HG02870 (cell line): ENCODE data around the gene SLC44A4.

Experiments used
- ATAC-seq: cut with Tn5 transposase; IDR thresholded peaks from one replicate; pipeline ENCODE4 v1.9.1; 2021; ENCODE audit warnings: mild to moderate bottlenecking, moderate library complexity; ENCODE audit not compliant: unreplicated experiment

The SLC44A4 gene

DNA sequence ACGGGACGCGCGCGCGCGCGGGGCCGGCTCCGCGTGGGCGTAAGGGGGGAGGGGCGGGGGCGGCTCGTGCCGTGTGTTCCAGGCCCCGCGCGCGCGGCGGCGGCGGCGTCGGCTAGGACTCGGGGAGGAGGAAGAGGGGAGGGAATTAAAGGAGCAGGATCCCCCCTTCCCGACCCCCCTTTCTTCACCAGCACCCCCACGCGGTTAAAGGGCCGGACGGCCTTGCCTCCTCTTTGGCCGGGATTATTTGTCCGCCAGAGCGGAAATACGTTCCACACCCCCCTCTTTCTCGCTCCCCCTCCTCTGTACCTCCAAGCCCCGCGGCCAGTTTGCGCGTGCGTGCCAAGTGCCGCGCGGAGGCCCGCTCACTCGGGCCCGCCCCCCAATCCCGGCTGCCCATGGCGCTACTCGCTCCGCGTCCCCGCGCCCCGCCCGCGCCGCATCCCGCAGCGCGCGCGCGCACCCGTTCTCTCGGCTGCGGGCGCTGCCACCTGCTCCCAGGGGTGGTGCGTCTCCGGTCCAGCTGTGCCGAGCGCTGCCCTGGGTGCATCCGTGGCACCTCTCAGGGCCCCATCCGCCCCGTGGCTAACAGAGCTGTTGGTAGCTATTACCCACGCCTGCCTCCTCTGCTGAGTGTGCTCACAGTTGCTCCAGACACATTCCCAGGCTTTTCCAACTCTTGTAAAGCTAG, 23.3 kb upstream of the SLC44A4 start, which contains the start of gene ZBTB12:
TSS of gene ZBTB12 (minus strand) at position 134 of the 691 bp plus-strand sequence. CDS start 781 bp downstream, outside the sequence.
- ATAC-seq: peak; percentile 51

DNA sequence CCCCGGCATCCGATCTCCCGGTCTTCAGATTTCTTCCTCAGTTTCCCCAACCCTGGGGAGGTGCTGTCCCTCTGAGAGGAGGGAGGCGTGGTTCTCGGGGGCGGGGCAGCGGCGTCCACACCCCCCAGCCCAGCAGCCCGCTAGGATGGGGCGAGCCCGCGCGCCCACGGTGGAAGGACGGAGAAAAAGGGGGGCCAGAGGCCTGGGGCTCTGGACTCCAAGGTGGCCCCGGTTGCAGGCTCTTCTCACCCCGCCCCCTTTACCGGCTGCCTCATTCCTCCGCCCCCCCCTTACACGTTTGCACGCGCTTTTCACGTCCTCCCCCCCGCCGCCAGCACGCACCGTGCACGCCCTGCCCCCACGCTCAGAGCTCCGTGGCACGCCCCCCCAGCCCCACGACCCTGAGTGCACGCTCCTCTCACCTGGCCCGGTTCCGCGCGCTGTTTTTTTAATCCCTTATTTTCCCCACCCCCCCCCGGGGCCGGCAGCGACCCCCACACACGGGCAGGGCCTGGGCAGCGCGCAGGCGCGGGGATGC, 22.7 kb upstream of the SLC44A4 start:
- no peak for ATAC-seq

DNA sequence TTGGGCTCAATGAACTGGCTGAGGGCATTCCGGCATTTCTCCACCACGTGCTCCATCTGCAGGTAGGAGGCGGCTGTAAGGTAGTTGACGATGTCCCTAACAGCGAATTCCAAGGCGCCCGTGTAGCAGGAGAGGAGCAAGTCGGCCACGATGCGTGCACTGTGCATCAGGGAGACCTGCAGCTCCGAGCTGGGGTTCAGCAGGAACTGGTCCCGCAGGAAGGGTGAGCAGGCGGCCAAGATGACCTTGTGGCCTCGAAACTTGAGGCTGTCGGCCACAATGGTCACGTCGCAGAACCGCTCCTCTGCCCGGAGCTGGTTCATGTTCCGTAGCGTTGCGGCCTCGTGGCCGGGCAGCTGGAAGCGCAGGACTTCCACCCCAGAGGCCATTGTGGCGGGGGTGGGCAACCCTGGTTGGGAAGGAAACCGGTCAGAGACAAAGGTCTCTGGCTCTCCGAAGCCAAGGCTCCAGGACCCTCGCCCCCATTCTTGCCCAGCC, 22.2 kb upstream of the SLC44A4 start:
- ATAC-seq: no peak

DNA sequence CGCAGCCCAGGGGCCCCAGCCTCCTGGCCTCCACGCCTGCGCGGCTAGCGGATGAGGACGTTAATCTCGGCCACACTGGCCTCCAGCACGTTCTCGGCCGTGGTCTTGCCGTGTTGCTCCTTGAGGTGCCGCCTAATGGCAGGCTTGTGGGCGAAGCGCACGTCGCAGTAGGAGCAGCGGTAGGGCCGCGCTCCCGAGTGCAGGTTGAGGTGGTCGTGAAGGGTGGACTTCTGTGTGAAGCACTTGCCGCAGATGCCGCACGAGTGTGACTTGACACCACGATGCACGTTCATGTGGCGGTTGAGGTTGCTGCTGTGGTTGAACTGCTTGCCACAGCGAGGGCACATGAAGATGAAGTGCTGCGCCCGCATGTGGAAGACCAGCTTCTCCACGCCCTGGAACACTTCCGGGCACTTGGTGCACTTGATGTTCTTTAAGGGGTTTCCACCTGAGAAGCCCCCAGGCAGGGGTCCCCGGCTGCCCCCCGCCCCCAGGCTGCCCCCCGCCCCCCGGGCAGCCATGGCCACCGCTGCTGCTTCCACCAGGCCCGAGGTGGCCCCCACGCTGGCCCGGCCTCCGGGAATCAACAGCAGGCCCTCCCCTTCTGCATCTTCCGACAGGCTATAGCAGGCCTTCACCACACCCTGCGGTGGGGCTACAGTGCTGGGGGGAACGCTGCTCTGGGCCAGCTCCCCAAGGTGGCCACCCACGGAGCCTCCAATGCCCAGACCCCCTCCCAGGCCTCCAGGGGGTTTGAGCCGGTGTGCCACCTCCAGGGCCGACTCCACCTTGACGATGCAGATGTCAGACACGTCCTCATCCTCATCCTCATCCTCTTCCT, 21.3 kb upstream of the SLC44A4 start:
- ATAC-seq: no peak

DNA sequence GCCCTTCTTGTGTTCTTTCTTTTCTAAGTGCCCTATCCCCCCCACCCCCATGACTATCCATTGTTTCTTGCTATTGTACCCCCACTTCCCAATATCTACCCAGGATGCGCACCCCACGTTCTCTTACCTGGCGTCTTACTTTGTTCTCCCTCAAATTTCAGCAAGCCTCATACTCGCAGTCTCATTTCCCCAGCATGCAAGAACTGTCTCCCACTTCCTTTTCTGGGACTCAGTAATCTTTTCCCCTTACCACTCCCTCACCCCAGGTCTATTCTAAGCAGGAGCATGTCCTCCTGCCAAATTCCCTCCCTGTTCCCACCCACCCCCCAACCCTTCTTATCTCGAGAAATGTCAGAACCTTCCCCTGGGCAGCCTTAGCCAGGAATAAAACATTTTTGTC, 20.4 kb upstream of the SLC44A4 start:
- ATAC-seq: no peak

DNA sequence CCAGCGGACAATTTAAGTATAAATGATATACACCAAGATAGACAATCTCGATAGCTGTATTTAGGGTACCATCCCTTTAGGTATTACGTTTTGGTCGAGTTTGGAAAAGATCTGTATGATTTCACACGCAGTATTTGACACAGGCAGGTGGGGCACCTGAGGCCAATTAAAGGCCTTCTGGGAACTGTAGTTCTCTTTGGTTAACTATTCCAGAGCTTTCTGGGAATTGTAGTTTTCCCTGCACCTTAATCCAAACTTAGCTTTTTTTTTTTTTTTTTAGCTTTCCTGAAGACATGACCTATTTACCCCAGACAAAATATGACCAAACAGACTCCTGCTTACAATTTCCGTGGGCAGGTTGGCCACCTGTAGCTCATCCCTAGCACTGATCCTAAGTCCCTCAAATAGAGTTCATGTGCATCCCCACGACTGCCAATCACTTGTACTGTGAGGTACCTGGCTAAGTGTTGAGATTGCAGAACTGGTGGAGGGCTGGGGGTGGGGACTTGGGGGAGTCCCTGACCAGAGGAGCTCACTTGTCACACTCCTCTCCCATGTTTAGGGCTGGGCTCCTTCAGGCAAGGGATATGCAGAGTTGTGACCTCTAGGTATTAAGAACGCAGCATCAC, 19.7 kb upstream of the SLC44A4 start:
- no peak for ATAC-seq

DNA sequence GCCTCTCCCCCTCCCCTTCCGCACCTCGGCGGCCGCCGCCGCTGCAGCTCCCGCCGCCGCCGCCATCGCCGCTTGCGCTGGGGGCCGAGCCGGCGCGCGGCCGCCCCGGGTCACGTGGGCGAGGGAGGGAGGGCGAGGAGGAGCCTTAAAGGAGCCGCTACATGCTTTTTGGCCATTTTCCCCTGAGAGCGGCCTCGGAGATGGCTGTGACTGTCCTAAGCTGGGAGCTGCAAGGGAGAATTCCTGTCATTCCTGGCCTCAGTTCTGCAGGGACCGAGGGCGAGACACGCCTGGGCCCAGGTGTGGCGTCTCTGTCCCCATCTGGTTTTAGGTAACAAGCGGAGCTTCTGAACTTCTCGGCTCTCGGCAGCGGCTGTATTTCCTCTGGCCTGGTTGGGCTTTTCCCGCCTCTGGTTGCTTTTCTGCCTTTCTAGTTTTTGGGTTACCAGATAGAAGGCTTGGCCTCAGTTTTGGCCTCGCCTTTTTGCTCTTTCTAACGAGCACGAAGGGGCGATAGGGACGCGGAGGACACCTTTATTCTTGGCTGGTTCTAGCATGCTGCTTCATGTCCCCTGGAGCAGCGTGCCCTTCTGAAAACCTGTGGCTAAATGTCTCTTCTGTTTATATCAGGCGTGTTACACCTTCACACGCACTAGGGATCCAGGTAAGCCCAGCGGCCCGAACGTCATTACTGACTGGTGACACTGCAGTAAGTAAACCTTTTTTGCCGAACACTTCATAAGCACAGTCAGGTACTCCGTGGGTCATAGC, 19.0 kb upstream of the SLC44A4 start, which contains the start of gene EHMT2:
TSS of gene EHMT2 (minus strand) at position 87 of the 771 bp plus-strand sequence. CDS start at position 66, 21 bp downstream.
- ATAC-seq: peak; percentile 38

DNA sequence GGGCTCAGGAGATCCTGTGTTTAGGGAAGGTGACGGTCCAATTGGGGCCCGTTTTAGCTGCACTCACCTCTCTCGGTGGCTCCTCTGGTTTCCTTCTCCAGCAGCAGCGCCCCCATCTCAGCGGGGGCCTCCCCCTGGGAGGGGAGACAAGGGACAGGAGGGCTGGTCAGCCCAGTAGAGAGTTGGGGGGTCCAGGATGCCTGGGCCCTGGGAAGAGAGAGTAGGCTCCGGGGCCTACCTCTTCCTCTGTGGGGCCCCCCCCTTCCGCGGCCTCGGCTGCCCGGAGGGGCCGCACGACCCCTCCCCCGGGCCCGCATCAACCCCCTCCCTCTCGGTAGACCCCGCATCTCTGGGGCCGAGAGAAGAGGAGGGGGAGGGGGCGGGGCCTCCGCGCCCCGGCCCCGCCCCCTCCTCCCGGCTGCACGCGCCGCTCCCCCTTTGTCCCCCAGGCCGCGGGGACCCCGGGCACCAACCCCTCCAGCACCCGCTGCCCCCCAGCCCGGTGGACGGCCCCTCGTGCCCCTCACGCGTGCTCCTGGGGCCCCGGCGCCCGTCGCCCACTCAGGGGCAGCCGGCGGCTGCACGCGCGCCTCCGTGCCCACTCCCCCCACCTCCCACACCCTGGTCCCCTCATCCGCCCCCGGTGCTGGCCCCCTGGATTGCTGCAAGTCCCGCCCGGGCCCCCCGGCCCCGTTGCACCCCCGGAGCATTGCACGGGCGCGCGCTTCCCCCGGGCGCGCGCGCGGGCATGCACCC, 18.2 kb upstream of the SLC44A4 start:
- ATAC-seq: no peak

DNA sequence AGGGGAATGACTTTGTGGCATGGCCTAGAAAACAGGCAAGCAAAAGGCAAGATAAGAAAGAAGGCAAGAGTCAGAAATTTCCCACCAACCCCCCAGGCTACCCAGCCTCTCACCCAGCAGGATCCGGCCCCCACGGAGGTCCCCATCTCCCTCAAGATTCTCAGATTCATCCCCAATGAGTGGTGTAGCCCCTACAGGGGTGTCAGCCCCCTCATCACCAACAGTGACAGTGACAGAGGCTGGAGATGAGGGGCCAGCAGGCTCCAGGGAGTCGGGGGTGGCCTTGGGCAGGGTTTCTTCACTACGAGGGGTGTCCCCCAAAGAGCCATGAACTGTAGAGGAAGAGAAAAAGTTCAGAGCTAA, 17.7 kb upstream of the SLC44A4 start:
- no peak for ATAC-seq

DNA sequence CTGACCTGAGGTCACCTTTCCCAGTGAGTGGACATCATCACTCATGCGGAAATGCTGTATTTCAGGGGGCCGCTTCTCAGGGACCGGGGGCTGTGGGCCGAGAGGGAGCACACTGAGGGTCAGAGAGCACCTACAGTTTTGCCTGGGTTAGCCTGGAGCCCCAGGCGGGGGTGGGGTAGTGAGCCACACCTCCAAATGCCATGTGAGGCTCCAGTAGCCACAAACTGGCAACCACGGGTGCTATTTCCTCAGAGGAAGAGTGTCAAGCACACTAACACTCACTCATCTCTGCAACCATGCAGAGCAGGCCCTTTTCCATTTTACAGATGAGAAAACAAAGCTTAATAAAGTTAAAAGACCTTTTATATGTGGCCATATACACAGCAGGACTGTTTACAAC, 14.0 kb upstream of the SLC44A4 start:
- no peak for ATAC-seq

DNA sequence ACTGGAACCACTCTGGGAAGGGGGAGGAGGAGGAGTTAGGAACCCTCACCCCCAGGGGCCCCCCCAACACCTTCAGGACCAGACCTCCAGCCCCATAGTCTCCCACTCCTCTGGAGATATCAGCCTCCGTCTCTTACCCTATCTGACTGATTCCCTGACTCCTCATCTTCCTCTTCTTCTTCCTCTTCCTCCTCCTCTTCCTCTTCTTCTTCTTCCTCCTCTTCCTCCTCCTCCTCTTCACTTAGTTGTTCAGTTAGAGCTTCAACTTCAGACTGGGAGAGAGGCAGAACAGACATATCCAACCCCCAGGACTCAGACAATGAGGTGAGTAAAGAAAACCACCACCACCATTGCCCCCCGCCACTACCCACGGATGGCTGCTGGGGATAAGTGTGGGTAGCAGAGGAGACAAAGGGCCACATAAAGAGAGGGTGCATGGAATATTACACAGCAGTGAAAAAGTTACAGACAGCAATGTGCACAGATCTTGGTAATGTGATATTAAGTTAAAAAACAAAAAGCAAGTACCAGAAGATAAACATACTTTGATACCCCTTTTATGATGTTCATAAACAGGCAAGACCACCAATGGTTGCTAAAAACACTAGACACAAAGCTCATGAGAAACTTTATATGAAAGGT, 10.7 kb upstream of the SLC44A4 start:
- no peak for ATAC-seq

DNA sequence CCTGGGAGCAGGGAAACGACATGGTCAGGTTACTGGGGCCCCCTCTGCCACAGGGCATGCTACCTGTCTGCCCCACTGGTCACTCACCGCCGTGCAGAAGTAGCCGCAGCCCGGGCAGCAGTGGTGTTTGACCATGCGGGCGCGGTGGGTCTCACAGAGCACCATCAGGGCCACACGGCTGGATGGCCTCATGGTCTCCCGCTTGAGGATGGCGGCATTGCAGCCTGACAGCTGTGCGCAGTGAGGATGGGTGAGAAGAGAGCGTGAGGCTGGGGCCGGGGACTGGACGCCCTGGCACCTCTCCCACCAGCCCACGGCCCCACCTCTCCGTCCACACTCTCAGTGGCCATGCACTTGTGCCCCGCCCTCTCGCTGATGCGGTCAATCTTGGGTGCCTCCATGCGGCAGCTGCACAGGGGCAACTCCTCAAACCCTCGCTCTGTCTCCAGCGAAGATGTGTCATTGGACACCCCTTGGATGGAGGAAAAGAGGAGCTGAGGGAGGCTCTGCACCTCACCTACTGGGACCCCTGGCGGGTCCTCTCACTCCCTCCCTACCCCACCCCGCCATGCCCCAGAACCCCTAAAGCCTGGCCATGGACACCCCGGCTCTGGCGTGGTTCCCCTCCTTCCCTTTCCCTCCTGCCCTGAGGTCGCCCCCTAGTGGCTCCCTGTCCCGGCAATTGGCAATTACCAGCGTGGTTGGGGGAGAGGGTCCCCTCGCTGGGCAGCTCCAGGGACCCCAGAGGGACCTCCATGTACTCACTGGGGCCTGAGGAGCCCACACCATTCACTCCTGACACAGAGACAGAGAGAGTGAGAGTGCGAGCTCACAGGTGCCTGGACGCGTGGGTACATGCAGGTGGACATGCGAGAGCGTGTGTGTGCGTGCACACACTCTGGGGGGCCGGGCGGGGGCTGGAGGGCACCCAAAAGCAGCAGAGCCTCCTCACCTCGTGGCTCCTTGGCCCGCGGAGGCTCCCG, 9.8 kb upstream of the SLC44A4 start:
- ATAC-seq: no peak

DNA sequence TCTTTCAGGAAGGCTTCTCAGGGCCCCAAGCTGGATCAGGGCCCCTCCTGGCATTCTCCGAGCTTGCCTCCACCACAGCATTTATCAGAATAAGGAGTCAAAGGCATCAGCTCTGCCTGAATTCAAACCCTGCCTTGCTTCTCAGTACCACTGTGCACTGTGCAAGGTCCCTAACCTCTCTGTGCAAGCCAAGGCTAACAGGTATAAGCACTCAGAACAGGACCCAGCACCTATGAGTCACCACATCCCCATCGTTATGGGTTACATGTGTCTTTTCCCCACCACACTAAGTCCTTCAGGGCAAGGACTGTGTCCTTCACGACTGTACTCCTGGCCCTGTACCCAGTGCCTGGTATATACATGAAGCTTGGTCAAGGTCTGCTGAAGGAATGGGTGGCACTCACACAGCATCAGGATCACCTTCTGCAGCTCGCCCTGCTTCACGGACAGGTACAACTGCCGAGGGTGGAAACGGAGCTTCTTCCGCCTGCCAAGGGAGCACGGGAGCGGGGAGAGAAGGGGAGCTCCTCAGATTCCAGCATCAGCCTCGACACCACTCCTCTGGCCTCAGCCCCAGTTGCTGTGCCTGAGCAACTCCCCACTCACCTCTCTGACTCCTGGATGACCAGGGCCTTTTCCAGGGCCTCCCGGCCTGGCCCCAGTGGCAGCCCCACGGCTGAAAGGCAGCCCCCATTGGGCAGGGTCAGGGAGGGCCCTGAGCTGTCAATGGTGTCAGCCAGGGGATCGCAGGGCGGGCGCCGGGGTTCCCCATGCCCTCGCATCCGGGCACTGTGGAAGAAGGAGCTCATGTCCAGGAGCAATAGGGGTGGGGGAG, 8.6 kb upstream of the SLC44A4 start:
- no peak for ATAC-seq

DNA sequence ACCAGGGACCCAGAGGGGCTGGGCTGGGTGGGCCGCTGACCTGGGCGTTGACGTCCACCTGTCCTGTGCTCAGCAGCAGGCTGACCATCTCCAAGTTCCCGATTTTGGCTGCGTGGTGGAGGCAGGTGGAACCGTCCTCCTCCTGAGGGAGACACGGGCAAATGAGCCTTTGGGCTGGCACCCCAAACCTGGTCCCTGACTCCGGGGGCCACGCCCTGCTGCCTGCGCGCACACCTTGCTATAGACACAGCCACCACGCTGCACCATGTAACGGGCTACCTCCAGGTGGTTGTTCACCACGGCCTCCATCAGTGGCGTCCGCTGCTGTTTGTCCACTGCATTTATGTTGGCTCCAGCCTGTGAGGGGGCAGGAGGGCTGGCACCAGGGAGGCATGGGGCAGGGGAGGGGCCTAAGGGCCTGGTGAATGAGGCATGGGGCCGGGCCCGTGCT, 7.8 kb upstream of the SLC44A4 start:
- ATAC-seq: no peak

DNA sequence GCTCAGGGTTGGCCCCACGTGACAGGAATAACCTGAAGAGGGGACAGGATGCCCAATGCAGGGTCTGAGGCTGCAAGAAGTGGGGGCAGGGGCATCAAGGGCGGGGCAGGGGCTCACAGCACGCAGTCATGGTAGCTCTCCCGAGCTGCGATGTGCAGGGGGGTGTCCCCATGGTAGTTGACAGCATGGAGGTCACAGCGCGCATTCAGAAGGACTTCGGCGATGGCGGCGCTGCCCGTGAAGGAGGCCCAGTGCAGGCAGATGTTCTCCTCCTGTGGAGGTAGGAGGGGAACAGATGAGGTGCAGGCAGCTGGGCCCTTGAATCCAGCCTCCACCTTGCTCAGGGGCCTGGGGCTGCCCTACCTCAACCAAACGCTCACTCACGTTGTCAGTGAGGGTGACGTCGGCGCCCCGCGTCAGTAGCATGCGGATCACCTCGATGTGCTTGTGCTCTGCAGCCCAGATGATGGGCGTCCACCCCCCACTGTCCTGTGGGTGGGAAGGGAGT, 5.8 kb upstream of the SLC44A4 start:
- ATAC-seq: no peak

DNA sequence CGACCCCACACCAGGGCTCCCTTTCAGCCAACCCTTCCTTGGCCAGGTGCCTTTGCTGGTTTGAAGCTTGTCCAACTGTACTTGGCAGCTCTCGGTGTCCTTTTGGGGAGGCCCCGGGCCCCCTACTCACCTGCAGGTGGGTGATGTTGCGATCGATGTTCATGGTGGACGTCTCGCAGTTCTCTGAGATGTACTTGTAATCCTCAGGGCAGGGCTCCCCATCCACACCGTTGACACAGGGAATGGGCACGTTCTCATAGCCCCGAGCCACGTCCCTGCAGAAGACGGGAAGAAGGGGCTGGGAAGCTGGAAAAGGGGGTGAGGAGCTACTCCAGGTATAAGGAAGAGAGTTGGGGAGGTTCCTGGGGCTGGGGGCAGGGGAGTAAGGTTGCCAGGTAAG, 4.9 kb upstream of the SLC44A4 start:
- no peak for ATAC-seq

DNA sequence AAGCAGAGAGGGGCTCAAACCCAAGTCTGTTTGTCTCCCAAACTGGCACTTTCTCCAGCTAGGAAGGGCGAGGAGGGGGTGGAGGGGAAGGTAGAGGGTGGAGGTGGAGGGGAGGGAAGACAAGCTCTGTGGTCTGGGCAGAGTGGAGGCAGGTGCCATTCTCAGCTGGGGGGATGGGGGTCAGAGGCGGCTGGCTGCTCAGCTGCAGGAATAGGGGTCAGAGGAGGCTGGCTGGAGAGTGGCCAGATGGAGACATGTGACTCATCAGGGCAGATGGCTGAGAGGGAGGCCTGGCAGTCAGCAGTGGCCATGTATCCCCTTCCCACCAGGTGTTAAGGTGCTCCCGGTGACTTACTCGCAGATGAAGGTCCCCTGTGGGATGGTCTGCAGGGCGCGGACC, 3.5 kb upstream of the SLC44A4 start:
- no peak for ATAC-seq
